Stimulated activated CD4-positive, alpha-beta T cell treated with anti-CD3 and anti-CD28 coated beads, TNF-alpha, amount 100 ng/mL, for 4 hours (primary cell): ENCODE data around the gene MSI2.

Source experiments
- DNase-seq, 3 experiments: peaks; one replicate each; pipeline ENCODE4 v3.0.0-alpha.2; 2020; ENCODE audit warnings: low read depth in 3 of 3

Gene MSI2

DNA sequence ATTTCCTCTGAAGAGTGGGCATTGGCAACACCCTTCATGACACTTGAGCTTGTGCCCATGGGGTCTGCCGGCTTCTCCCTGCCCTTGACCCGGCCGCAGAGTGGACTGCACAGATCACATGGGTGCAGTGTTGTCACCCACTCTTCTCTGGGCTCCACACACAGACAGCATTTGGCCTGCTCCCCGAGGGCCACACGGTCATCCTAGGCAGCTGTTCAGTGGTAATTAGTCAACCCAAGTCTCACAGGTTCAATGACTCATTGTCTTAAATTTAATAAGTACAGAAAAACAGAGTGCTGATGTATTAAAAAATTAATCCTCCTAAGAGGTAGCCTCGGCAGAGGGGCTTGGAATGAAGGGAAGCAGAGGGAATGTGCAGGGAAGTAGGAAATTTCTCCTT, 204.8 kb downstream of the MSI2 start:
- DNase-seq = no peak

DNA sequence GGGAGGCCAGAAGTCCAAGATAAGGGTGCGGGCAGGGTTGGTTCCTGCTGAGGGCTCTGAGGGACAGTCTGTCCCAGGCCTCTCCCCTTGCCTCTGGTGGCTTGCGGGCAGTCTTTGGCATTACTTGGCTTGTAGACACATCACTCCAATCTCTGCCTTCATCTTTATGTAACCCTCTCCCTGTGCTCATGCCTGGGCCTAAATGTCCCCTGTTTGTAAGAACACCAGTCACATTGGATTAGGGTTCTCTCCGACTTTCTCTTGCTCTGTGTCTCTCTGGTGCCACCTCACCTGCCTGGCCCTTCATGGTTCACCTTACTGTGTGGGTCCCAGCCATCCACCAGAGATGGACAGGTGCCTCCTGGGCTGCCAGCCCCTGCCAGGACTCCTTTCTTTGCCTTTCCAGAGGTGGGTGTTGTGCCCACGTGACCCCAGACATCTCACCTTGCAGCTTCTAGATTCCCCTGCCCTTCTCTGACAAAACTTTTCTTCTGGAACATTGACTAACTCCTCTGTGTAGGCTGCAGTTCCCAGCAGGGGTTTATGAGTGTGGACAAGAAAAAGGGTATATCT, 205.8 kb downstream of the MSI2 start:
- DNase-seq = no peak

- peak; percentile 23 to 57 (median 38) for DNase-seq
Observed at GRCh38 chr17:57463103-57463885, 207.0 kb downstream of the MSI2 start.

- DNase-seq = no peak
Observed at GRCh38 chr17:57464191-57464864, 208.0 kb downstream of the MSI2 start.

DNA sequence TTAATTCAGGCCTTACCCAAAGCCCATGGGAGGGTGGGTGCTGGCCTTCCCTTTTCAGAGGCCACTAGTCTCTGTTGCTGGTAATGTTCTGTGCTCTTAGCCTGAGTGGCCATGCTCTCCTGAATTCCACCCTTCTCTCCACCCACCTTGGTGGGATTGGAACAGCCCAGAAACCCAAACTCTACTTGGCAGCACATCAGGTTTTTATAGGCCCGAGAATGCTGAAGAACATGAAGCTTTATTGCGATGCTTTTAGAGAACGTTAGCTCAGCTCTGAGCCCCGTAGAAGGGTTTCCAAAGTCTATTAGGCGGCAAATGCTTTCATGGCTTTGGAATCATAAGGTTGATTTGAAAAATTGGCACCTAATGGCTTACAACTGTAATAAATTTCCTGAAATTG, 209.3 kb downstream of the MSI2 start:
- DNase-seq = no peak

- no peak for DNase-seq
Observed at GRCh38 chr17:57466017-57466471, 209.7 kb downstream of the MSI2 start.

DNA sequence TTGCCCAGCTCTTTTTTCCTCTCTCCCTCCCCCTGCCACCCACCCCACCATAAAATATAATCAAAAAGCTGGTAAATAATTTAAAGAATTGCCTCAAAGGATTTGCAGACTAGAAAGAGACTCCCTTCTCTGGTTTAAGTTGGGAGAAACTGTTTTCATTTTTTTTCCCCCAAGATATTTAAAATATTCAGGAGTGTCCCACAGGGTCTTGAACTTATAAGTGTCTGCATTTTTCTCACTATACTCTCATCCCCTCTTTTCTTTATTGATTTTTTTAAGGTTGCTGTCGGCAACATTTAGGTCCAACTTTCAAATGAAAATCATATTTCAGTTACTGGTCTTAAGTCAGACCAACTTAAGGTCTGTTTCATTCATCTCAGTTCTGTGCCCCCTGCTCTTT, 210.2 kb downstream of the MSI2 start:
- no peak for DNase-seq

DNA sequence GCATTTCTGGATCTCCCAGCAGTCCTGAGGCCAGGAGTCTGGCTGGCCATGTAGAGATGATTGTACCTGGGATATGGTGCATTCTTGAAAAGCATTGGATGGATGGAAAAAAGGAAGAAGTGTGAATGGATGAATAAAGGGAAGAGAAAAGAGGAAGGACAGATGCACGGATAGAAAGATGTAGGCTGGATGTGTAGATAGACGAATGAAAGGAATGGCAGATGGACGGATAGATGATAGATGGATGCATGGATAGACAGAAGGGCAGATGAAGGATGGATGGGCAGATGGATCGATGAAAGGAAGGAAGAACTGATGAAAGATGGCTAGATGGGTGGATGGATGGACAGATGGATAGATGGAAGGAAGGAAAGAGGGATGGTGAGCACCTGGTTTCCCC, 210.9 kb downstream of the MSI2 start:
- DNase-seq = no peak

- DNase-seq = no peak
Observed at GRCh38 chr17:57467801-57468200, 211.5 kb downstream of the MSI2 start.

DNA sequence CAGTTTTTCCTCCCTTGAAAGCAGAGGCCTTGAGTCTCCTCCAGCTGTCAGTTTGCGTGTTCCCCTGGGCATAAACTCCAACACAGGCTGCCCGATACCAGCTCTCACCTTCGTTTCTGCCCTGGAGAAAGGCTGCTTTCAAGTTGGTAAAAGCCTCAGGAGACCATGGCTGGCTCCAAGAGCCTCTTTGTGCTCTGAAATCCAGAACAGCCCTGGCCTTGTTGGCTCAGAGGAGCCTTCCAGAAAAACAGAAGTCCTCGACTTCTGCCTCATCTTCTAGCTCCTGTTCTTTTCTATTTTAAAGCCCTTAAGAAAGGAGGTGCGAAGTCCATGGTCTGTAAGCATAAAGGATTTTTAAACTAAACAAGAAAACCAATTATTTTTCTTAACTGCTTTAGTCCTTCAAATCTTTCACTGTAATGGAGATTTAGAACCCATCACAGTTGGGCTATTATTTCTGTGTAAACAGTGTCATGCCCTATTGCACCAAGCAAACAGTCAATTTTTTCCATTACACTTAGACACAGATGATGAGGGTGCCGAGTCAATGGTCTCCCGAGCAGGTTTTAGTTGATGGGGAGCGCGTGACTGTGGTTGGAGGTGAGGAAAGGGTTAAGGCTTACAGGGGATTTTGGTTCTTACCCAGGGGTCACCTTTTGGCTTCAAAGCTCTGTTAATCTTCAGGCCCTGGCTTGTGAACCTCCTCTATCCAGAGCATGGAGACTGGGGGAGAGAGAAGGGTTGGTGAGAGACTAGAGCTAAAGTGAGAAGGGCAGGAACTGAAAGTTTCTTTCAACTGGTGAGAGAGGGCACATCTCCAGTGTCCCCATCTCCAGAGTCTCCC, 212.8 kb downstream of the MSI2 start:
- no peak for DNase-seq

DNA sequence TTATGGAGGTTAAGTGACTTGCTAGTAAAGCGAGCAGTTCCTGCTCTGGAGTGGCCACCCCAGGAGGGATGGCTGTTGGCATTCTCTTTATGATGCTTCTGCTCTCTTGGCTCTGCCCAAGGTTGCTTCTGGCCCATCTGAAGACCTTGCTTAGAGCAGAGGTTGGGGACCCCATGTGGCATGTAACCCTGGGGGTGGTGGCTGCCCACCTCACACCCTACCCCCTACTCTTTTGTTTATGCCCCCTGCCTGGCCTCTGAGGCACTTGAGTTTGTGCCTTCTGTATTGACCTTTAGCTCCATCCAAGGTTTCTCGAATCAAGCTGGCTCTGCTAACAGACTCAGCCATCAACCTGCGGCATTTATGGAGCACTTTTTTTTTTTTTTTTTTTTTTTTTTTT, 214.6 kb downstream of the MSI2 start:
- no peak for DNase-seq

DNA sequence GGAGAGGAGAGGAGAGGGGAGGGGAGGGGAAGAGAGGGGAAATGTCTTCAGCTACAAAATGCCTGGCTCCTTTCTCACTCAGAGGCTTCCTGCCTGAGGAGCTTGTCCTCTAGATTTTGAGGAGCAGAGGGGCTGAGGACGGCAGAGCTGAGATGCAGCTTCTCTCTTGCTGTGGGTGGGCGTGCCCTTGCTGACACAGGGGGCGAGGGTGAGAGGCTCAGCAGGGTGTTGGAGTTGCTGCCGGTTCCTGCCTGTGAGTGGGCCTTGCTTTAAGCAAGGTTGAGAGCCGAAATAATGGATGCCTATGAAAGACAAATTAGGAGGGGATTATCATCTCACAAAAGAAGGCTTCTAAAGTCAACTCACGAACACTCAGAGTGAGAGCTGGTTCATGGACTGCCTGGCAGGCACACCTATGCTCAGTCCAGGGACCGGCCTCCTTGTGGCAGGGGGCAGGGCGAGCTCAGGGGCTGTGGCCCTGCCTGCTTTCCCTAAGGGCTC, 215.6 kb downstream of the MSI2 start:
- no peak for DNase-seq

DNA sequence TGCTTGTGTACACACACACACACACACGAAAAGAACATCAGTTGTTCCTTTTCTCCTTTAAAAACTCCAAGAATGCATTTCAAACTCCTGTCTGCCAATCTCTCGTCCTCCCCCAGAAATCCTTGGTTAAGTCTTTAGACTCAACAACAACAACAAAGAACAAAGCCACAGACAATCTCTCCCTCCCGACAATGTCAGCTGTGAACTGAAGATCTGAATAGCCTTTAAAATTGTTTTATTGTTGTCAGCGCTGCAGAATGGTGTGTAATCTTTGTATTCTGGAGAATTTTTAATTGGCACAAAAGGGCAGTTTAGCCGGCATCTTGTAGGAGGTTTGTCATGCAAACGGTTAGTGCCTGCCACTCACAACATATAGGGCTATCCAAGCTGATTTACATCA, 219.5 kb downstream of the MSI2 start:
- DNase-seq = no peak

DNA sequence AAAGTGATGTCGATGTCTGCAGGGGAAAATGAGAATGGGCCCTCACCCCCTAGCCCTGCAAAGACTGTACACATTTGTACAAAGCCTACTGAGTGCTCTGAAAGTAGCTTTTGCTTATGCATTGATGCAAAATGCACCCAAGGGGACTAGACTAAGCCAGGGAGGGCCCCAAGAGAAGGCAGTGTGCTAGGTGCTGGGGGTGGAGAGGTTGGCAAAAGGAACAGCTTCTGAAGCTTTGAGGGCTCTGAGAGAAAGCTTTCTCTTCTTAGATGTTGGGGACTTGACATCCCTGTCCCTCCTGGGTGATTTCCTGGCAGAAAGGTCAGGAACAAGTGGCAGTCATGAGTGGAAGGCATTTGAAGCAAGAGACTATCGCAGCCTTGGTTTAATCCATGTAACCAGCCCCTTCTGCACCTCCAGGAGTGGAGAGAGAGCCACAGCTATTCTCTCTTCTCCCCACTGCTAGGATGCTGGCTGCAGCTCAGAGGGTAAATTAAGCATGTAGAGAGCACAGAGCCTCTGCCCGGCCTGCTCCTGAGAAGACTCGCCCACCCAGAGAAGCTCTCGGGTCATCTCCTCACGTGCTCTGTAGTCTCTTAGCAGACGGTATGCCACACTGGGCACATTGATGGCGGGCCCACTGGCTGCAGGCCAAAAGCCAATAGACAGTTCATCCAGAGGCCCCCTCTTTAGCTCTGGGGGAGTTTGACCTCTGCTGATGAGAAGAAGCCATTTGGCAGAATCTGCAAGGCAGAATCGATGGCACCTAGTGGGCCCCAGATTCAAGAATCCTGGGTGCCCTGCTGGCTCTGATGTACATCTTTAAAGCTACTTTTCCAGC, 221.4 kb downstream of the MSI2 start:
- no peak for DNase-seq

GRCh38 chr17:57478478-57479250, 222.3 kb downstream of the MSI2 start:
- DNase-seq = no peak

DNA sequence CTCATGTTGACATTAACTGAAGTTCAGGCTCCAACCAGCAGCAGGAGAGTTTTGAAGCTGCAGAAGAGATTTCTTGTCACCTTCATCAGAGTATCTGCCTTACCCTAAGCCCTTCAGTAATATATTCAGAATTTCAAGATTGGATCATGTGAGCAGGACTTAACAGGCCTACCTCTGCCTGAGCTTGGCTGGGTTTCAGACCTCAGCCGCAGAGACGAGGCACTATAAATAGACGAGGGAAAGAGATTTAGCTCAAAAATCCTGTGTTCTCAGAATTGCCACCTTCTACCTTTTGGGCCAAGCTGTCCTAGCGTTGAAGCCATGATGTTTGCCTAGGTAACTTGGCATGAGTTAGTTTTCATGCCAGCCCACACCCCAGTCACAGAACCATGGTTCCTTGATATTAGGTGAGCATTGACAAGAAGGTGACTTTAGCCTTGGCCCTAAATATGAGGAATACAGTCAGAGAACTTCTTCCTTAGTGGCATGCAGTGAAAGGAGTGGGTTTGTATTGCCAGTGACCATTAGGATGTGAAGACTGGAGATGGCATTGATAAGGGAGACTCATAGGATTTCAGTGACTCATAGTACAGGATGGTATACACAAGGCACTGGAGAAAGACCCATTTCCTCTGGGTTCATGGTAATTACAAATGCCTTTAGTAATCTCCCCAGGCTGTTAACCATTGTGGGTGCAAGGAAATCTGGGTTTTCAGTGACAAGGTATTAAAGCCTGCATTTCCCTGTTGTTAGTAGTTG, 224.3 kb downstream of the MSI2 start:
- DNase-seq = no peak

GRCh38 chr17:57481910-57482391, 225.6 kb downstream of the MSI2 start:
- DNase-seq = no peak

- DNase-seq = no peak
Observed at GRCh38 chr17:57482657-57483056, 226.3 kb downstream of the MSI2 start.

- DNase-seq = no peak
Observed at GRCh38 chr17:57484081-57484666, 227.9 kb downstream of the MSI2 start.
